ENCODE measurements around the gene C4BPB.

DNA sequence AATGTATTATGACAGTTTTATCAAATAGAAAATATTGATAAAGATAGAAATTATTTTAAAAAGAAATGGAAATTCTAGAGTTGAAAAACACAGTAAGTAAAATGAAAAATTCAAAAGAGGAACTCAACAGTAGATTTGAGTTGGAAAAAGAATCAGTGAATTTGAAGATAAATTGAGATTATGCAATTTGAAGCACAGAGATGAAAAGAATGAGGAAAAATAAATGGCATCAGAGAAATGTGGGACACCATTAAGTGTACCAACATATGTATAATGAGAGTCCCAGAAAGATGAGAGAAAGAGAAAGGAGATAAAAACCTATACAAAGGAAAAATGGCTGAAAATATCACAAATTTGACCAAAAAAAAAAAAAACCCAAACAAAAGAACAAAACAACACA lies 40.4 kb downstream of the C4BPB start:
- TF ChIP-seq, protein P1, sequence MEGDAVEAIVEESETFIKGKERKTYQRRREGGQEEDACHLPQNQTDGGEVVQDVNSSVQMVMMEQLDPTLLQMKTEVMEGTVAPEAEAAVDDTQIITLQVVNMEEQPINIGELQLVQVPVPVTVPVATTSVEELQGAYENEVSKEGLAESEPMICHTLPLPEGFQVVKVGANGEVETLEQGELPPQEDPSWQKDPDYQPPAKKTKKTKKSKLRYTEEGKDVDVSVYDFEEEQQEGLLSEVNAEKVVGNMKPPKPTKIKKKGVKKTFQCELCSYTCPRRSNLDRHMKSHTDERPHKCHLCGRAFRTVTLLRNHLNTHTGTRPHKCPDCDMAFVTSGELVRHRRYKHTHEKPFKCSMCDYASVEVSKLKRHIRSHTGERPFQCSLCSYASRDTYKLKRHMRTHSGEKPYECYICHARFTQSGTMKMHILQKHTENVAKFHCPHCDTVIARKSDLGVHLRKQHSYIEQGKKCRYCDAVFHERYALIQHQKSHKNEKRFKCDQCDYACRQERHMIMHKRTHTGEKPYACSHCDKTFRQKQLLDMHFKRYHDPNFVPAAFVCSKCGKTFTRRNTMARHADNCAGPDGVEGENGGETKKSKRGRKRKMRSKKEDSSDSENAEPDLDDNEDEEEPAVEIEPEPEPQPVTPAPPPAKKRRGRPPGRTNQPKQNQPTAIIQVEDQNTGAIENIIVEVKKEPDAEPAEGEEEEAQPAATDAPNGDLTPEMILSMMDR (conservative IDR thresholded peaks at IDR 0.05): no peak
- TF ChIP-seq ZFX (IDR thresholded peaks at IDR 0.05): no peak

All from C4-2B (cell line).